OCI-LY7 (cell line): Measurements from ENCODE around the gene C16orf74. TPM values are rescaled to one million over a fixed set of nuclear protein-coding genes. Genes with fewer than 3 reads are reported as not detected.

Experiments
- BruUV-seq: library from RNA; stranded (reverse); fragments of 400-500 nt; replicated peaks from 2 replicates; lab custom pipeline; 2021; lab: Mats Ljungman, UMichigan
- CTCF ChIA-PET: fragments of 300-600 bp; sonication (Branson Sonifier 250); formaldehyde crosslinking; loops from one replicate; lab custom pipeline; 2022; ENCODE audit warnings: antibody characterized with exemption; ENCODE audit not compliant: unreplicated experiment; lab: Charles Lee
- POLR2A ChIA-PET: fragments of 300-600 bp; sonication (Branson Sonifier 250); formaldehyde crosslinking; loops from one replicate; lab custom pipeline; 2022; ENCODE audit warnings: antibody characterized with exemption; lab: Charles Lee
- DNase-seq: peaks from one replicate; pipeline ENCODE4 v3.0.0-alpha.2; 2015; ENCODE audit warnings: low spot score
- H2AFZ ChIP-seq: fragments of 200-600 bp; sonication (generic), shearing (Covaris generic); 2 replicates; pipeline ENCODE4 v1.6.1; 2014; ENCODE audit warnings: mild to moderate bottlenecking, antibody characterized with exemption, low read length, moderate library complexity
- H3K27ac ChIP-seq: fragments of 200-600 bp; sonication (generic); 2 replicates; pipeline ENCODE4 v1.5.1; 2014; ENCODE audit warnings: mixed run types, low read depth, mild to moderate bottlenecking, moderate library complexity, low read length, inconsistent platforms; ENCODE audit not compliant: poor library complexity, severe bottlenecking
- H3K36me3 ChIP-seq: fragments of 200-600 bp; sonication (generic); 2 replicates; pipeline ENCODE4 v1.6.1; 2014; ENCODE audit warnings: mild to moderate bottlenecking, antibody characterized with exemption, low read length, moderate library complexity, mixed read lengths; ENCODE audit not compliant: insufficient read depth
- H3K4me1 ChIP-seq: fragments of 200-600 bp; sonication (generic); 2 replicates; pipeline ENCODE4 v1.5.1; 2014; ENCODE audit warnings: mild to moderate bottlenecking, low read length; ENCODE audit not compliant: insufficient read depth, poor library complexity, severe bottlenecking
- H3K4me2 ChIP-seq: fragments of 200-600 bp; sonication (generic); 2 replicates; pipeline ENCODE4 v1.6.1; 2014; ENCODE audit warnings: mild to moderate bottlenecking, low read length
- H3K4me3 ChIP-seq: fragments of 200-600 bp; sonication (generic); 2 replicates; pipeline ENCODE4 v1.5.1; 2014; ENCODE audit warnings: mild to moderate bottlenecking, low read depth, low read length; ENCODE audit not compliant: poor library complexity, severe bottlenecking
- H3K79me2 ChIP-seq: fragments of 200-600 bp; sonication (generic); 2 replicates; pipeline ENCODE4 v1.6.1; 2016; ENCODE audit warnings: low read depth, mild to moderate bottlenecking, low read length, moderate library complexity, mixed read lengths; ENCODE audit not compliant: insufficient read depth
- H3K9me2 ChIP-seq: fragments of 200-600 bp; sonication (generic); 2 replicates; pipeline ENCODE4 v1.6.1; 2016; ENCODE audit warnings: mild to moderate bottlenecking, low read length, mixed read lengths; ENCODE audit not compliant: insufficient read depth
- H3K9me3 ChIP-seq: fragments of 200-600 bp; sonication (generic); 2 replicates; pipeline ENCODE4 v1.6.1; 2014; ENCODE audit warnings: mild to moderate bottlenecking, mixed run types, low read length, mixed read lengths
- H4K20me1 ChIP-seq: fragments of 200-600 bp; sonication (generic); 2 replicates; pipeline ENCODE4 v1.6.1; 2014; ENCODE audit warnings: mild to moderate bottlenecking, antibody characterized with exemption, low read length, moderate library complexity, mixed read lengths; ENCODE audit not compliant: insufficient read depth
- CTCF ChIP-seq: fragments of 200-600 bp; sonication (generic); conservative IDR thresholded peaks from 2 replicates; pipeline ENCODE4 v1.5.1; 2014; ENCODE audit warnings: mild to moderate bottlenecking, antibody characterized with exemption, low read length, moderate library complexity, mixed read lengths
- EZH2phosphoT487 ChIP-seq: fragments of 200-600 bp; sonication (generic); IDR thresholded peaks from 2 replicates; pipeline ENCODE4 v1.6.1; 2018; ENCODE audit warnings: low read depth, borderline replicate concordance, mild to moderate bottlenecking, mixed run types, antibody characterized with exemption, low read length, moderate library complexity, mixed read lengths
- intact Hi-C: fragments of 100-400 bp; cut with micrococcal nuclease; formaldehyde crosslinking; loops from one replicate; pipeline ENCODE4 v1.10.0; 2022; ENCODE audit not compliant: unreplicated experiment
- total RNA-seq, 2 experiments: library from RNA; depleted of rRNA in 1 of 2; stranded (reverse); fragments of >200 nt in 1 of 2; shearing (Covaris generic) in 1 of 2; gene quantifications; 2 replicates each; pipeline ENCODE4 v1.2.3, GENCODE V29; 2014 to 2022

The C16orf74 gene
- total RNA-seq, 2 experiments from 2014 or later: 6.8 to 9.7 TPM

GRCh38 chr16:85788819-85789218, 37.9 kb upstream of the C16orf74 start:
- ChIA-PET POLR2A (interaction anchor here (0.6 to 1.7 kb wide), 2 partner anchors 12 to 24 kb away, joined by 4 to 5 read pairs; no protein-coding TSS in a partner anchor), CTCF (no interaction called here)
- Histone ChIP-seq H3K36me3 (peaks cover 84% of the 10 kb centered on the region), H2AFZ (no peak overlapping the region), H4K20me1 (no peaks in the 10 kb centered on the region; the same call in 1 of the 2 replicates), H3K79me2 (peaks cover 46% of the 10 kb centered on the region; the same call in 1 of the 2 replicates), H3K9me2 (no peaks in the 10 kb centered on the region), H3K9me3 (no peaks in the 10 kb centered on the region), H3K27ac (peak overlapping the region; percentile 57), H3K4me1 (peaks cover 22% of the 10 kb centered on the region), H3K4me3 (no peak overlapping the region), H3K4me2 (no peak overlapping the region)
- no TSS peak for BruUV-seq
- DNase-seq: no peak
- TF ChIP-seq EZH2phosphoT487 (no peak), CTCF (no peak)
- intact Hi-C loops: no loop called here

- no peak for TF ChIP-seq CTCF
- TF ChIP-seq EZH2phosphoT487: no peak
- no peak for DNase-seq
- Histone ChIP-seq H3K79me2 (peaks cover 22% of the 10 kb centered on the region; the same call in 1 of the 2 replicates), H4K20me1 (no peaks in the 10 kb centered on the region; the same call in 1 of the 2 replicates), H2AFZ (no peak overlapping the region), H3K4me2 (no peak overlapping the region), H3K36me3 (peaks cover 78% of the 10 kb centered on the region), H3K9me3 (no peaks in the 10 kb centered on the region), H3K4me1 (peaks cover 21% of the 10 kb centered on the region), H3K9me2 (no peaks in the 10 kb centered on the region), H3K27ac (no peak overlapping the region), H3K4me3 (no peak overlapping the region)
- intact Hi-C loops: no loop called here
- ChIA-PET CTCF (interaction anchor here (0.6 to 1.1 kb wide), 2 partner anchors 34 to 315 kb away, joined by 3 read pairs; no protein-coding TSS in a partner anchor), POLR2A (interaction anchor here (0.5 kb wide), 1 partner anchor 10 kb away, joined by 3 read pairs; no protein-coding TSS in a partner anchor)
- no TSS peak for BruUV-seq
These were observed 35.0 kb upstream of the C16orf74 start for GRCh38 chr16:85785927-85786326.

GRCh38 chr16:85784813-85785212, 33.9 kb upstream of the C16orf74 start:
- peaks cover 9% of the 10 kb centered on the region for H3K4me1 ChIP-seq
- H3K27ac ChIP-seq: no peak overlapping the region
- no peak for DNase-seq
- H3K79me2 ChIP-seq: peaks cover 11% of the 10 kb centered on the region; the same call in 1 of the 2 replicates
- ChIA-PET POLR2A (no interaction called here), CTCF (no interaction called here)
- peaks cover 83% of the 10 kb centered on the region for H3K36me3 ChIP-seq
- H4K20me1 ChIP-seq: no peaks in the 10 kb centered on the region; the same call in 1 of the 2 replicates
- no peak overlapping the region for H3K4me3 ChIP-seq
- no peaks in the 10 kb centered on the region for H3K9me2 ChIP-seq
- no peaks in the 10 kb centered on the region for H3K9me3 ChIP-seq
- no TSS peak for BruUV-seq
- TF ChIP-seq EZH2phosphoT487 (no peak), CTCF (no peak)
- intact Hi-C loops: no loop called here
- no peak overlapping the region for H2AFZ ChIP-seq
- H3K4me2 ChIP-seq: no peak overlapping the region
